Loucy (cell line): Measurements from ENCODE around the gene STOX2.

Experiments used
- CTCF ChIP-seq: fragments of 200-600 bp; sonication (generic); conservative IDR thresholded peaks from 2 replicates; pipeline ENCODE4 v1.5.1; 2014; ENCODE audit warnings: mild to moderate bottlenecking, antibody characterized with exemption, low read length
- EZH2phosphoT487 ChIP-seq: fragments of 200-600 bp; IDR thresholded peaks from 2 replicates; pipeline ENCODE4 v1.6.1; 2018; ENCODE audit warnings: antibody characterized with exemption, mild to moderate bottlenecking, moderate library complexity, borderline replicate concordance

- TF ChIP-seq CTCF, result no peak
- no peak for TF ChIP-seq EZH2phosphoT487
Measured at GRCh38 chr4:184022679-184023383, 117.7 kb downstream of the STOX2 start.
